GM12874 (cell line): ENCODE data around the gene TRPM3.

Experiments
- TF ChIP-seq, protein P1 (sequence below): IDR thresholded peaks from 2 replicates; pipeline ENCODE4 v1.5.1; 2011; ENCODE audit warnings: low read depth, mild to moderate bottlenecking, control low read depth, low read length, moderate library complexity; ENCODE audit not compliant: insufficient read depth

The TRPM3 gene

DNA sequence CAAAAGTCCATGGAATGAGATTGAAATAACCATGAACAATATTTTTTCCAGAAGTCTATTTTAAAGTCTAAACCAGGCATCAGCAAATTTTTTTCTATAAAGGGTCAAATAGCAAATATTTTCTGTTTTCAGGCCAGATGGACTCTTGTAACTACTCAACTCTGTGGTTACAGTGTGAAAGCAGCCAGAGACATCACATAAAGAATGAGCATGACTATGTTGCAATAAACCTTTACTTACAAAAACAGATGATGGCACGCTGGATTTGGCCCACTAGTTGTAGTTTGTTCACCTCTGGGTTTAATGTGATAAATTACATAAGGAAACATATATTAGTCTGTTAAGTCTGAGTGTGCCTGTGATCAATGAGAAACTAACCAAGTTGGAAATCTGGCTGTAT, 319.2 kb downstream of the TRPM3 start:
- TF ChIP-seq, protein P1, sequence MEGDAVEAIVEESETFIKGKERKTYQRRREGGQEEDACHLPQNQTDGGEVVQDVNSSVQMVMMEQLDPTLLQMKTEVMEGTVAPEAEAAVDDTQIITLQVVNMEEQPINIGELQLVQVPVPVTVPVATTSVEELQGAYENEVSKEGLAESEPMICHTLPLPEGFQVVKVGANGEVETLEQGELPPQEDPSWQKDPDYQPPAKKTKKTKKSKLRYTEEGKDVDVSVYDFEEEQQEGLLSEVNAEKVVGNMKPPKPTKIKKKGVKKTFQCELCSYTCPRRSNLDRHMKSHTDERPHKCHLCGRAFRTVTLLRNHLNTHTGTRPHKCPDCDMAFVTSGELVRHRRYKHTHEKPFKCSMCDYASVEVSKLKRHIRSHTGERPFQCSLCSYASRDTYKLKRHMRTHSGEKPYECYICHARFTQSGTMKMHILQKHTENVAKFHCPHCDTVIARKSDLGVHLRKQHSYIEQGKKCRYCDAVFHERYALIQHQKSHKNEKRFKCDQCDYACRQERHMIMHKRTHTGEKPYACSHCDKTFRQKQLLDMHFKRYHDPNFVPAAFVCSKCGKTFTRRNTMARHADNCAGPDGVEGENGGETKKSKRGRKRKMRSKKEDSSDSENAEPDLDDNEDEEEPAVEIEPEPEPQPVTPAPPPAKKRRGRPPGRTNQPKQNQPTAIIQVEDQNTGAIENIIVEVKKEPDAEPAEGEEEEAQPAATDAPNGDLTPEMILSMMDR: no peak

DNA sequence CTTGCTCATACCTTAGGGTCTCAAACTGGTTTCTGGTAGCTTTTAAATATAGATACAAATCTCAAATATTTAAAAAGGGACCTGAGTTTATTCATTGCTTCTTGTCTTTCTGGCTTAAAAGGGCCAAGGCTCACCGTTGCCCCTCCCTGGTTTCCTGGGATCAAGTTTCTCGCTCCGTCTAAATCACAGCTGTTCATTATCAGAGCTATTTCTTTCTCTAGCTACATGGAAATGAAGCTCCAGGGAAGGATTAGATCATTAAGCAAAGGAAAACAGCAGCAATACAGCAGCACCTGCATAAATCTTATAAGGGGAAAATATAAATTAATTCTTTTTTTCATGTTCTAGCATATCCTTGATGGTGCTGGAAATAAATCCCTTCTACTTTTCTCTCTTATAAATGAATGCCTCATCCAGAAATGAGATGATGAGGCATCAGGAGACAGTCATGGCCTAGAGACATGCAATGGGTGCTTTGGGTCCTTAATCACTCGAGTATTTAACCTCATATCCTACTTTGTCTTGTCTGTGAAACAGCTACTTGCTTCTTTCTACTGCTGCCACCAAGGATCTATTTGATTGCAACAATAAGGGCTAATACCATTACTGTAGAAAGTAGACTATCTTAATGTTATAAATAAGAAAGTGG, 320.1 kb downstream of the TRPM3 start:
- TF ChIP-seq, protein P1: no peak

DNA sequence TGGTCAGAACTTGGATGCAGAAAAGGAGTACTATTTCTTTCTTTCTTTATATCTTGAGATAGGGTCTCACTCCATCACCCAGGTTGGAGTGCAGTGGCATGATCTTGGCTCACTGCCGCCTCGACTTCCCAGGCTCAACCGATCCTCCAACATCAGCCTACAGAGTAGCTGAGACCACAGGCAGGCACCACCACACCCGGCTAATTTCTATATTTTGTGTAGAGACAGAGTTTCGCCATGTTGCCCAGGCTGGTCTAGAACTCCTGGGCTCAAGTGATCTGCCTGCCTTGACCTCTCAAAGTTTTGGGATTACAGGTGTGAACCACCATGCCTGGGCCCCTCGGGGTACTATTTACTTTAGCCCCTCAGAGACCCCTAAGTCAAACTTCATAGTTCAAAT, 323.4 kb downstream of the TRPM3 start:
- TF ChIP-seq, protein P1: no peak

DNA sequence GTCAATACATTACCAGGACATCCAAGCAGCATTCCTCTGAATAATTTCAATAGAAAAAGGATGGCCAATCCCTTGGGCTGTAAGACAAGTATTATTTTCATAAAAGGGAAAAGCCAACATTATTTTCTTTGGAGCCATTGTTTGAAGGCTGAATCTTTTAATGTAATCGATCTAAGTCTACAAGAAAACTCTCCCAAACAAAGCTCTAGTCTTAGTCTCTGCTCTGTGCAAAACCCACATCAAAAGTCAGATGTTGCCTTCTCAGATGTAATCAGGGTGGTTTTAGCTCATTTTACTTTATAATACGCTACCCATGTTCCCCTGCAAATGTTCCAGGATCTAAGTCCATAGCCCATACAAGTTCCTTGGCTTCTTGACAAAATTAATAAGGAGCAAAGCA, 325.6 kb downstream of the TRPM3 start:
- TF ChIP-seq, protein P1: no peak

DNA sequence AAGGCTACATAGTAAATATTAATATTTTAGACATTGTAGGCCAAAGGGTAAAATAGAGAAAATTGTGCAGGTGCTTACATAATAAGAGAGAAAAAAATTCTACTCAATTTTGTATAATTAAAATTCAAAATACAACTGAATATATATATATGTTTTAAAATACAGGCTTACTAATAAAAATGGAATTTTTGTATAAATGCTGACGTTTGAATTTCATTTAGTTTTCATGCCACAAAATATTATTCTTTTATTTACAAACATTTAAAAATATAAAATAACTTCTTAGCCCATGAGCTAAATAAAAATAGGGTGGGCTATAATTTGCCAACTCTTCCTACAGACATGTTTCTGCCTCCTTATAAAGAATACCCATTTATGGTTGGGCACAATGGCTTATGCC, 328.6 kb downstream of the TRPM3 start:
- TF ChIP-seq, protein P1: no peak

DNA sequence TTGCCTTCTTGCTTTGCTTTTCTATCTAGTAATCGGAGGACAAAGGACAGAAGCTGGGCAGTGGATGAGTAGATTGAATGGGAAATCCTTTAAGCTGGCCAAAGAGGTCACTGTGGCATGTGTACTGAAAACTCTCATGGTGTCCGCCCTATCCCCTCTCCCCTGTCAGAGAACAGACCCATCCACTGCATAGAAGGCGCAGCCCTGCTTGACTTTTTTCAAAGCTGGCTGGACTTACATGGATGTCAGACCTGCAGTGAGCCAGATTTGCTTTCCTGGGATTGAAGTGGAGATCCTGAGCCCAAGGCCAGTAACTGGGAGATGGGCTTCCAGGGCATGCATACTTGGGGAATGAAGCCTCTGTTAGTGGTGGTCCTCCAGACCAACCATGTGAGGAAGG, 329.5 kb downstream of the TRPM3 start:
- TF ChIP-seq, protein P1: no peak

DNA sequence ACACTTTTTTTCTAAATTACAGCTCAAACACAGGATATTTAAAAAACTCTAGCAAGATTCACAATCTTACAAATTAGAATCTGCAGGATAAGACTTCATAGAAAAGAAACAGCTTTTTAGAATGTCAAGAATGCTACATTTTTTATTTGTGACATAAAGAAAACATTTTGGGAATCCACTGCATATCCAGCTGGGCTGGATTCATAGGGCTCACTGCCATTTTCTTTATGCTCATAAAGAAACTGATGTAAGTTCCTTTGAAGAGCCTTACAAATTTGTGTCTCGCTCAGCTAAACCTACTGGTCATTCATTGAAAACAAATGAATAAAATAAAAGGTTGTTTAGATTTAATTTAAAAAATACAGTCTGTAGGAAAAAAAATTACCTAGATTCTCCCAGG, 332.3 kb downstream of the TRPM3 start:
- TF ChIP-seq, protein P1: no peak
